Gastroesophageal sphincter (tissue), 4 donors: ENCODE results near the gene IL17B. TPM values are rescaled to one million over a fixed set of nuclear protein-coding genes. Genes with fewer than 3 reads are reported as not detected.

Experiments
- ATAC-seq: fragments of 150-250 bp; one replicate; pipeline ENCODE4 v1.9.1; 2016; ENCODE audit warnings: mild to moderate bottlenecking, moderate library complexity
- H3K27ac ChIP-seq, 4 donors: fragments of 200-600 bp; sonication (generic) in 3 of 4; 1 replicate in 3 of 4; 2 replicates in 1 of 4; pipeline ENCODE4 v1.5.1; 2016 to 2019
- H3K27me3 ChIP-seq: fragments of 200-600 bp; sonication (generic); one replicate; pipeline ENCODE4 v1.5.1; 2019
- H3K36me3 ChIP-seq, 2 donors: fragments of 200-600 bp; sonication (generic); one replicate each; pipeline ENCODE4 v1.5.1; 2019; ENCODE audit warnings: control low read depth in 1 of 2
- H3K4me1 ChIP-seq, 3 donors: fragments of 200-600 bp; sonication (generic); 1 replicate in 2 of 3; 2 replicates in 1 of 3; pipeline ENCODE4 v1.5.1; 2016 to 2019; ENCODE audit warnings: control low read depth in 2 of 3
- H3K4me3 ChIP-seq, 2 donors: fragments of 200-600 bp; sonication (generic); one replicate each; pipeline ENCODE4 v1.5.1; 2019; ENCODE audit warnings: mild to moderate bottlenecking in 1 of 2, moderate library complexity in 1 of 2
- H3K9me3 ChIP-seq, 3 donors: fragments of 200-600 bp; sonication (generic); one replicate each; pipeline ENCODE4 v1.5.1; 2017 to 2019; ENCODE audit warnings: control low read depth in 2 of 3
- EP300 ChIP-seq: sonication (generic); formaldehyde crosslinking; IDR thresholded peaks from one replicate; pipeline ENCODE4 v1.6.1; 2017; ENCODE audit warnings: antibody characterized with exemption, mild to moderate bottlenecking
- POLR2A ChIP-seq, 2 donors: fragments of 450-650 bp; IDR thresholded peaks; one replicate each; pipeline ENCODE4 v1.6.1; 2017; ENCODE audit warnings: antibody characterized with exemption in 2 of 2, mild to moderate bottlenecking in 2 of 2, moderate library complexity in 1 of 2
- POLR2AphosphoS5 ChIP-seq: sonication (generic); formaldehyde crosslinking; IDR thresholded peaks from one replicate; pipeline ENCODE4 v1.6.1; 2017; ENCODE audit warnings: antibody characterized with exemption
- WGBS, 2 donors: methylation state at CpG; one replicate each; pipeline ENCODE4 v1.1.5; 2018; ENCODE audit warnings: low coverage in 1 of 2; 5-methylcytosine and 5-hydroxymethylcytosine counted together
- total RNA-seq, 4 donors: library from RNA; depleted of rRNA; stranded (reverse); fragments of >200 nt; gene quantifications; one replicate each; pipeline ENCODE4 v1.1.0, GENCODE V29; 2016
- TF ChIP-seq, protein P1 (sequence below), 4 experiments: fragments of 200-600 bp in 2 of 4; fragments of 450-650 bp in 2 of 4; sonication (generic) in 1 of 4; IDR thresholded peaks; one replicate each; pipeline ENCODE4 v1.5.1; 2017 to 2019; ENCODE audit warnings: antibody characterized with exemption in 4 of 4, mild to moderate bottlenecking in 2 of 4, moderate library complexity in 2 of 4

The IL17B gene
- total RNA-seq, 4 donors from 2014 or later = 2.3 to 7.2 (median 4.0) TPM

- Histone ChIP-seq H3K36me3 (no peaks in the 10 kb centered on the region), H3K27ac (peak overlapping the region; percentile 93 to 99 (median 95)), H3K9me3 (no peaks in the 10 kb centered on the region), H3K27me3 (no peaks in the 10 kb centered on the region), H3K4me3 (peak overlapping the region; percentile 39 to 52), H3K4me1 (peaks cover 0 to 92% (median 19%) of the 10 kb centered on the region in 3 donors)
- TF ChIP-seq, protein P1, sequence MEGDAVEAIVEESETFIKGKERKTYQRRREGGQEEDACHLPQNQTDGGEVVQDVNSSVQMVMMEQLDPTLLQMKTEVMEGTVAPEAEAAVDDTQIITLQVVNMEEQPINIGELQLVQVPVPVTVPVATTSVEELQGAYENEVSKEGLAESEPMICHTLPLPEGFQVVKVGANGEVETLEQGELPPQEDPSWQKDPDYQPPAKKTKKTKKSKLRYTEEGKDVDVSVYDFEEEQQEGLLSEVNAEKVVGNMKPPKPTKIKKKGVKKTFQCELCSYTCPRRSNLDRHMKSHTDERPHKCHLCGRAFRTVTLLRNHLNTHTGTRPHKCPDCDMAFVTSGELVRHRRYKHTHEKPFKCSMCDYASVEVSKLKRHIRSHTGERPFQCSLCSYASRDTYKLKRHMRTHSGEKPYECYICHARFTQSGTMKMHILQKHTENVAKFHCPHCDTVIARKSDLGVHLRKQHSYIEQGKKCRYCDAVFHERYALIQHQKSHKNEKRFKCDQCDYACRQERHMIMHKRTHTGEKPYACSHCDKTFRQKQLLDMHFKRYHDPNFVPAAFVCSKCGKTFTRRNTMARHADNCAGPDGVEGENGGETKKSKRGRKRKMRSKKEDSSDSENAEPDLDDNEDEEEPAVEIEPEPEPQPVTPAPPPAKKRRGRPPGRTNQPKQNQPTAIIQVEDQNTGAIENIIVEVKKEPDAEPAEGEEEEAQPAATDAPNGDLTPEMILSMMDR (IDR thresholded peaks at IDR 0.05) = peak in 3 of 4 experiments; percentile 97 to 99 (median 97)
- TF ChIP-seq POLR2AphosphoS5 = peak; percentile 79
- TF ChIP-seq POLR2A (IDR thresholded peaks at IDR 0.05) = no peak
- no peak for TF ChIP-seq EP300
- WGBS, 2 donors = 13 to 51% methylated on average over 5 to 6 of the region's 16 CpGs
- peak; percentile 58 for ATAC-seq
These were observed 2.9 kb upstream of the IL17B start for GRCh38 chr5:149381986-149382338.

GRCh38 chr5:149381261-149381985, 2.3 kb upstream of the IL17B start:
- Histone ChIP-seq H3K4me3 (peak overlapping the region; percentile 39 to 52), H3K4me1 (peaks cover 0 to 87% (median 16%) of the 10 kb centered on the region in 3 donors), H3K9me3 (no peaks in the 10 kb centered on the region), H3K27ac (peak overlapping the region; percentile 93 to 99 (median 95)), H3K27me3 (no peaks in the 10 kb centered on the region), H3K36me3 (no peaks in the 10 kb centered on the region)
- ATAC-seq = no peak
- 8 to 61% methylated on average over 2 to 7 of the region's 8 CpGs for WGBS, 2 donors
- no peak for TF ChIP-seq EP300

DNA sequence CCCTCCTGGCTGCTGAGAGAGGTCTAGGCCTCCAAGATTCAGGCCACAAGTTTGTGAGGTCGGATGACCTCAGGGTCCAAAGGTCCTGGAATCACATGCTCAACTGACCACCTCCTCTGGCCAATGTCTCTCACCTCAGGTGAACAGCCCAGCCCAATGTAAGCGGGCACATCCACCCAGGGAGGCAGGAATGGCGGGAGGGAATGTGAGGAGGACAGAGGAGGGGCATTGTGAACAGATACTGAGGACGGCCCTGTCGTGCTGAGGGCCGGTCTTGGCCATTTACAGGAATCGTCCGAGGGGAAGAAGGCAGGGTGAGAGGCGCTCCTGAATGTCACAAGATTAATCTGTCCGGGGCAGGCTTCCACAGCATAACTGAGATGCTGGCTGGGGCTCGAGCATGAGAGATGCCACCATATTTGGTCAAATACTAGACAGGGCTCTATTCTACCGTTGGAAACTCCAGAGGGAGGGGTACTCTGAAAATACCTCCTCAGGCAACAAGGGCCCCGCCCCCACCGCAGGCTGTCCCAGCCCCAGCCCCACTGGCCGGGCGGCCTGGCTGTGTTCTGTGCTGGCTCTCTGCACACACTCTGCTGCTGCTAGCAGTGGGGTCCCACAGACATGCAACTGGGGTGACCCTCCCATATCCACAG, 1.5 kb upstream of the IL17B start:
- no peaks in the 10 kb centered on the region for H3K27me3 ChIP-seq
- H3K9me3 ChIP-seq = no peaks in the 10 kb centered on the region
- H3K36me3 ChIP-seq = no peaks in the 10 kb centered on the region
- peak overlapping the region; percentile 39 to 52 for H3K4me3 ChIP-seq
- H3K4me1 ChIP-seq = peaks cover 0 to 79% (median 14%) of the 10 kb centered on the region in 3 donors
- H3K27ac ChIP-seq = peak overlapping the region; percentile 93 to 99 (median 95)
- TF ChIP-seq EP300 = peak; percentile 6
- TF ChIP-seq, protein P1 (IDR thresholded peaks at IDR 0.05) = peak in 1 of 4 experiments; percentile 6
- TF ChIP-seq POLR2A (IDR thresholded peaks at IDR 0.05) = peak; percentile 64 to 81
- peak; percentile 92 for TF ChIP-seq POLR2AphosphoS5
- ATAC-seq = peak; percentile 84
- 27% methylated on average over 5 of the region's 16 CpGs; no CpG with 5 or more reads in 1 of the 2 donors for WGBS, 2 donors

- Histone ChIP-seq H3K4me3 (no peak overlapping the region), H3K4me1 (peaks cover 0 to 78% (median 10%) of the 10 kb centered on the region in 3 donors), H3K27ac (peak overlapping the region; percentile 93 to 98 (median 95)), H3K9me3 (no peaks in the 10 kb centered on the region), H3K36me3 (no peaks in the 10 kb centered on the region), H3K27me3 (no peaks in the 10 kb centered on the region)
- 37 to 48% methylated on average over 2 to 3 of the region's 5 CpGs for WGBS, 2 donors
- TF ChIP-seq POLR2A (IDR thresholded peaks at IDR 0.05) (no peak), EP300 (no peak), POLR2AphosphoS5 (no peak)
- TF ChIP-seq, protein P1 (IDR thresholded peaks at IDR 0.05) = no peak
- ATAC-seq = no peak
These were observed 804 bp upstream of the IL17B start for GRCh38 chr5:149379818-149380374.

GRCh38 chr5:149378241-149378820, 761 bp downstream of the IL17B start:
- H3K9me3 ChIP-seq = no peaks in the 10 kb centered on the region
- WGBS, 2 donors = 19 to 67% methylated on average over 2 to 3 of the region's 5 CpGs
- peak overlapping the region; percentile 93 to 98 (median 95) for H3K27ac ChIP-seq
- no peaks in the 10 kb centered on the region for H3K36me3 ChIP-seq
- no peak for ATAC-seq
- H3K4me1 ChIP-seq = peaks cover 0 to 78% (median 6%) of the 10 kb centered on the region in 3 donors
- peak overlapping the region in 1 of 2 donors; percentile 18 for H3K4me3 ChIP-seq
- TF ChIP-seq POLR2AphosphoS5 (no peak), POLR2A (IDR thresholded peaks at IDR 0.05) (no peak), EP300 (no peak)
- TF ChIP-seq, protein P1 (IDR thresholded peaks at IDR 0.05) = no peak
- H3K27me3 ChIP-seq = no peaks in the 10 kb centered on the region
